Stimulated activated CD4-positive, alpha-beta T cell treated with anti-CD3 and anti-CD28 coated beads, Interleukin-15, amount 100 ng/mL, for 1 hour (primary cell): ENCODE results near the gene TADA2B.

Source experiments
- DNase-seq, 2 donors: peaks; one replicate each; pipeline ENCODE4 v3.0.0-alpha.2; 2020; ENCODE audit warnings: low read depth in 1 of 2, low spot score in 1 of 2

Gene TADA2B

DNA sequence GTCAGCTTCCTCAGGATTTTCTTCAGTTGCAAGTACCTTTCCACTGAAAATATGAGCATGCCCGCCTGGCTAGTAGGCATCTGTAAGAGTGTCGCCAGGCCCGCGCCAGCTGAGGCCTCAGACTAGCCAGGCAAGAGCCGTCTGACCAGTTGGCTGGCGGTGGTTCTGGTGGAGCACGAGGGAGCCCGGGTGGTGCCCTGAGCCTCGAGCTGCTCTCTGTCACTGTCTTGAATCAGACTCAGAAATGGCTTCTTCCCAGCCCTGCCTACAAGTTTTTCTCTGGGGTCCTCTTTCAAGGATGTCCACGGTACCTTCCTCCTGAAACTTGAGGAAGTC, 12.8 kb downstream of the TADA2B start:
- DNase-seq = no peak

DNA sequence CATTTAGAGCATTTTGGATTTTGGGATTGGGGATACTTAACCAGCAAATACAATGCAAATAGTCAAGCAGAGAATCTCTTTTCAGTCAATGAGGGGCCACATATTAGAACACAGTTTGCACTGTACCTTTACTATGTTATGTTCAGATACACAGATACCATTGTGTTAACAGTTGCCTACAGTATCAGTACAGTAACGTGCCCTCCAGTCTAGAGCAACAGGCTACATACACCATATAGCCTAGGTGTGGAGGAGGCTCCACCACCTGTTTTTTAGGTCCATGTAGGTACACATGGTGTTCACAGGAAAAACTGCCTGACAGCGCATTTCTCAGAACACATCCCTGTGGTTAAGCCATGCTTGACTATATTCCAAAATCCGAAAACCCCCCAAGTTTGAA, 15.6 kb downstream of the TADA2B start:
- DNase-seq = no peak

DNA sequence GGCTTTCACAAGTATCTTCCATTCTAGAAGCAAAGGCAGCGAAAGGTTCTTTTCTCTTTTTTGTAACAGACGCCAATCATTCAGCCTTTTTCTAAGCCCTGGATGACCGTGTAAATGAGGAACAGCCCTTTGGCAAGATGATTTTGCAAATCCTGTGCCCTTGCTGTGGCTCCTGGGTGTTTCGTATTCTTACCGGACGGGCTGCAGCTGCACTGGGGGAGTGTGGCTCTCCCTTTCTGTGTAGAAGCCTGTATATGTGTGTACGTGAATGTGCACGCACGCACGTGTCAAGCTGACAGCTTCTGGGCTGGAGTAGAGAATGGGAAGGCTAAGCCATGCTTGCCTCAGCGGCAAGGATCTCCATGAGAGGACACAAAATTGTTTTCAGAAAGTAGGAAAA, 16.5 kb downstream of the TADA2B start:
- no peak for DNase-seq

DNA sequence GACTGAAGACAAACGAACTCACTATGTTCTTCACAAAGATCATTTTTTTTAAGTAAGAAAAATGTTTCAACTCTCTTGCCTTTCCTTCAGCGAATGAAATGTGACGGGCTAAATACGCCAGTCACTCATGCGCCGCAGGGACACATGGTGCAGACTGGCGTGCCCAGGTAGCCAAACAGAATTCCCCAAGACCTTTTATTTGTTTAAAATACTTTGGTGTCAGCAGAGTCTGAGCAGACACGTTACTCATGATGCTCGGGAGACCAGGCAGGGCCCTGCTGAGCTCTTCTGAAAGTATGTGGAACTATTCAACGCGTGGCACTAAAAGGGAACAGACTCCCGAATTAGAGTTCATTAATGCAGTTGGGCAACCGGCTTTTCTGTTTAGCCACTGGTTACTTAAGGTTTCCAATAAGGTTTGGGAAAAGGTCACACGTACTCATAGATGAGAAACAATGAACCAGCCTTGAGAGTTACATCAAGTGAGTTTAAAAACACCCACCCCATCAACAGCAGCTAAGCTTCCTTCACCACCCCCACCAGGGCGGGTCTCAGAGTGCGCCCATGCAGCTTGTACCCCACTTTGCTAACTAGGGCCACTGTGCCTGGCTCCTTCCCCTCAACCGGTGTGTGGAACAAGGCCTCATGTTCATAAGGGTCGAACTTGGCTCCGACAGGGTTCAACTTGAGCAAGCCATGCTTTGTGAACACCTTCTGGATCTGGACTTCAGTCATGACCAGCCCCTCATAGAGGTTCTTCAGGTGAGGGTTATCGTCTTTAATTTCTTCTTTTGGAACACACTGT, 17.4 kb downstream of the TADA2B start:
- no peak for DNase-seq

DNA sequence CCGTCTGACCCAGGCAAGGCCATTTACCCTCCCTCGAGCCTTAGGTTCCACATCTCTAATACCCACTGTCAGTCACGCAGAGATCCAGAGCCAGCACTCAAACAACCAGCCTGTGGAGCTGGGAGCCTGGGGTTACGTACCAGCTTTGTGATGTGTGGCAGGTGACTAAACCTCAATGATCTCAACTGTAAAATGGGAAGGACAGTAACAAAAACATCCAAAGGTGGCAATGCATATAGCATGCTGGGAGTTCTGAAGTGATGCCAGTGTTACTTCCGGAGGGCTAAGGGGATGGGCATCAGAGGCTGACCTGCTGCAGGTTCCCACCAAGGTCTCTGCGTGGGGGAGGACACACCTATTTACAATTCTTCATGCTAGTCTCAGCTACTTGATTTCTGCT, 18.6 kb downstream of the TADA2B start:
- DNase-seq = no peak

DNA sequence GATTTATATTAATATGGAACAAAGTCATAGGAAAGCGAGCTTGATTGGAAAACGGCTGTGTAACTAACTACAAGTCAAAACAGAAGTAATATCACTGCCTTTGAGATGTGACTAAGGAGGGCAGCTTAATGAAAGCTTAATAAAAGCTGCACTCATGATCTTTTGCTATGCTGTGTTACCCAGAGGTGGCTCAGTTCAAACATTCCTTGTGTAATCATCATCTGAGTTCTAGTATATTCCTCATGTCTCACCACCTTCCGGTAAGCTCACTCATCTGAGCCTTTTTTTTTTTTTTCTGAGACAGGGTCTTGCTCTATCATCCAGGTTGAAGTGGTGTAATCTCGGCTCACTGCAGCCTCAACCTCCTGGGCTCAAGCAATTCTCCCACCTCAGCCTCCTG, 19.6 kb downstream of the TADA2B start:
- no peak for DNase-seq

DNA sequence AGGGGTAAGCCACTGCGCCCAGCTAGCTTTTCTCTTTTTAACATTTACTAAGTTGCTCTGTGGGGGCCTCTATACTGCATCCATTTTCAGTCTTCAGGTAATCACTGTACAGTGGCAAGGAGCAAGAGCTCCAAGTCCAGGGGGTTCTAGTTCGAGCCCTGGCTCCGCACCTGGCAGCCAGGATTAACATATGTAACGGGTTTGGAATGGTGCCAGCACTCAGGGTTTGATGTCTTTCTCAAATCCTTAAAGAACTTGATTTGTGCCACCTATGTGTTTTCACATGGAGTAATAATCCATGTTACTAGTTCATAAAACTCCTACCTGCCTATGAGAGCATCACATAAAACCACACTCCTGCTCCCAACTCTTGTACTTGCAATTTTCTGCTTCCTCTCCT, 20.2 kb downstream of the TADA2B start:
- no peak for DNase-seq

DNA sequence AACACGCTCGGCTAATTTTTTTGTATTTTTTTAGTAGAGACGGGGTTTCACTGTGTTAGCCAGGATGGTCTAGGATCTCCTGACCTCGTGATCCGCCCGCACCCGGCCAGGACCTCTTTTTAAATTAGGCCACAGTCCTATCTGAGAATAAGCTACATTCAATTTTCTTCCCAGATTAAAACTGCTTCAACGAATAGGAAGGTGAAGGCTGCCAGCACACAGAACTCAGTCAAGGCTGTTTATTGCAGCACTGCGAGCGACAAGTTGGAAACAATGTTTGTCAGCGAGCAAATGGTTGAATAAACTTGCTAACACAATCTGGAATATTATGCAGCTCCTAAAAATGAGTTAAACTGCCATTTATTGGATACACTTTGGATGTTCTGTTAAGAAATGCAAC, 22.8 kb downstream of the TADA2B start:
- DNase-seq = no peak

DNA sequence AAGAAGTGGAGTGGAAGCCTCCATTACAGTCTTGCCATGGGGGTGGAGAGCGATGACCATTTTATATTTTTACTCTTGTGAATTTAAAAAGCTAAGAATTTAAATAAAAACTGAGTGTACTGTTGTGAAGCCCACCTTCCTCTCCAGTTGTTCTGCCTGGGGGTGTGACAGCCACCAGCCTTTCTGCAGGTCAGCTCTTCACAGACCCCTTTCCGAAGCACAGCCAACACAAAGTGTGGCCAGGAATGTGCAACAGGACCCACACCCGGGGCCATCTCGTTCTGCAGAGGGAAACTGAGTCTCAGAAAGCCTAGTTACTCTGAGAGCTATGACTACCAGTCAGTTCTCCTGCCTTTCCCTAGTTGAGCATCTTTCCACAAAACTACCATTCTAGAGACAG, 23.3 kb downstream of the TADA2B start:
- DNase-seq = no peak

DNA sequence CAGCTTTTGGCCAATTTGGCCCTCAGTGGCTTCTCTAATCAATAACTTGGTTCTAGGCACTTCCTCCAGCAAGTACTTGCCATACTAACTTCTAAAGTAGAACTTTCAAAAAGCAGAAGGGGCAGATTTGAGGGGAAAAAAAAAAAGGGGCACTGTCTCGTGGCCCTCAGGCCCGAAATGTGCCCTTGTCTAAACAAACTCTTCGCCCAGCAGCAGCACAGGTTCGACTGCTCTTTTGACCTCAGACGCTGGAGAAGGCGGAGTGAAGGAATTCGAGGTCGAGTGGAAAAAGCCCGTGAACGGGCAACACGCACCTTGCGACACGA, 23.9 kb downstream of the TADA2B start:
- DNase-seq = no peak

DNA sequence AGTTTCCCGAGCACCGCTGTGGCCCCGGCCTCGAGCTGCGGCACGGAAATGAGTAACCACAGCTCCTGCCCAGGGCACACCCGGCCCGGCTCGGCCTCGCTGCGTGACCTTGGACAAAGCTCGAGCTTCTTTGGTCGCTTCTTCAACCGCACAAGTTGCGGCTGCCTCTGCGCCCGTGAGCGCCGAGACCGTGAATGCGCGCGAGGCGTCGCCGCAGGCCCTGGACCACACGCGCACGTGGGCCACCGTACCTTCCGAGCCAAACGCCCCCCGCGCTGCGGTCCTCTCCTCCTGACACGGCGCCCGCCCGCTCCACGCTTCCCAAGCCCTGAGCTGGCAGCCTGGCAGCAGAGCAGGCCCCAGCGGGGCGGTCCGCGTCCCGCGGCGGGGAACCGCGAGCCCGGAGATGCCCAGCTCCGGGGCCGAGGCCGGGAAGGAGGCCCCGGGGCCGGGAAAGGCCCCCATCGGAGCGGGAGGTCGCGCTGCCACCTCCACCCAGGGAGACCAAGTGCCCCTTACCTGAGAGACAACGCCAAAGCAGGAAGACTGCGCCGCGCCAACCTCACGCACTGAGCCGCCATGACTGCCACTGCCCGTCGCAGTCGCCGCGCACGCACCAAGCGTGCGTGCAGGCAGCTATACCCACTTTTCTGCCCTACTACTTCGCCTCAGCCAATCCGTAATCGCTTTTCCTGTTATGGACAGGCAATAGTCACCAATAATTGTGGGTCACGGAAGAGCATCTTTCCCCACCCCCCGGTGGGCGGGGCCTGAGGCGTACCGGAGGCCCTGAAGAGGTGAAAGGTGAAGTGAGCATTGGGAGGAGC, 24.5 kb downstream of the TADA2B start, which contains the start of gene GRPEL1:
GRPEL1 (minus strand) TSS at position 613 of the 827 bp plus-strand sequence; CDS start at position 581, 32 bp downstream.
- DNase-seq = peak; percentile 100

DNA sequence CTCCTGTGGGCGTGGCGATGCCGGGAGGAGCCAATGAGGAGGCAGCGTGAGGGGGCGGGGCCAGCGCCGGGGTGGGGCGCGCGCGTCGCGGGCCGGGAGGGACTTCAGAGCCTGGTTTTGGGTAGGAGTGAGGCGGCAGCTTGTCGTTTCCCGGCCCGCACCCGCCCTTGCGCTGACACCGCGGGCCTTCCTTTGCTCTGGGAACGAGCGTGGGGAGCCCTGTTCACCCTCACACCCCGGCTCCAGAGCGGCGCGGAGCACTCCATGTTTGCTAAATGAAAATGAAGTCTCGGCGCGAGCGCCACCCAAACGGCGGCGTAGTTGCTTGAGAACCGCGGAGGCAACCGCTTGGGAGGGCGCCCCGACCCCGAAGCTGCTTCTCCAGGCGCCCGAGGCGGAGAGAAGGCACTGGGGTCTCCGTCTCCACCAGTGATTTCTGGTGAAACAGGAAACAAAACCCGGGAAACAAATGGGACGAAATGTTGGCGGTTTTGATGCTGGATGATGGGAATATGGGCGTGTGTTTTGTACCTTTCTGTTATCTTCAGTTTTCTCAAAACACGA, 25.2 kb downstream of the TADA2B start:
- no peak for DNase-seq

DNA sequence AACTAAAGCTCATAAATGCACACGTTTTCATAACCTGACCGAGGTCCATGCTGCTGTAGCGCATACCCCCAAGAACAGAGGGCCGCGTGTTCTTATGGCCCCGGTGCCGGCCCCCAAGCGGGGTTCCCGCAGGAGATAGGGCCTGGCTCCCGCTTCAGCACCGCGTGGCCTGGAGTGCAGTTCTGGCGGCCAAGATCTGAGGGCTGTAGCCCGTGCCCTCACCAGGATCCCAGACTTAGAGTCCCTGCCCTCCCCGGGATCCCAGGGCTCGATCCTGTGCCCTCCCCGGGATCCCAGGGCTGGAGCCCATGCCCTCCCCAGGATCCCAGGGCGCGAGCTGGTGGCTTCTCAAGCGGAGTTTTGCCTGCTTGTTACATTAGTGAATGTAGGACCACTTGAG, 25.7 kb downstream of the TADA2B start:
- no peak for DNase-seq

DNA sequence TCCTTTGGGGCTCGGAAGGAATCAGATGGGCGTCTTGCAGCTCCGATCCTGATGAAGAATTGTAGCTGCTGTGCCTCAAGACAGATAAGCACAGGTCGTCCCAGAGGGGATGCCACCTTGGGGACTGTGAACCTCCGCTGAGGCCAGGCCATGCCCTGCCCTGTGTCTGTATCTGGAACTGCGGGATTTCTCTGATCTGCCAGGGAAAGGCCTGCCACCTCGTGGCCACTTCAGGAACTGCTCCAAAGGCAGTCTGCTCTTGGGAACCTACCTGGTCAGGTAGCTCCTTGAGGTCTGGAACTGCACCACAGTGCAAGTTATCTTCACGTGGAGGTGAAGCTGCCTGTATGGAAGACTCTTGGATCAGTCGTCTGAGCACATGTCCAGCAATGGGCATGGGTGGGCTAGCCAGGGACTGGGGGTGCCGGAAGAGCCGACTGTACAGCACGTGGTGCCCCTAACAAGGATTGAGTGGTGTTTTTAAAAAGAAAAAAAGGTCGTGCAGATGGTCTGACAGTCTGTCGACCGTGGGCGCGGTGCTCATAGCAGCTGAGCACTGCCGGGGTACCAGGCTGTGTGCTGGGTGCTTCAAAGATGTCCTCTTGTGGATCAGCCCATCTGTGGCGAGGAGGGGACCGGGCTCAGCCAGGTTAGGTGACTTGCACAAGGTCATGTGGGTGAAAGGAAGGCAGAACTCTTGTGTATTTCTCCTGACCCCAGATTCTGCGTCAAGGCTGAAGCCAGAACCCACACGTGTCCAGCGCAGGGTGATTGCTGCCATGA, 27.7 kb downstream of the TADA2B start:
- peak; percentile 70 to 80 for DNase-seq

DNA sequence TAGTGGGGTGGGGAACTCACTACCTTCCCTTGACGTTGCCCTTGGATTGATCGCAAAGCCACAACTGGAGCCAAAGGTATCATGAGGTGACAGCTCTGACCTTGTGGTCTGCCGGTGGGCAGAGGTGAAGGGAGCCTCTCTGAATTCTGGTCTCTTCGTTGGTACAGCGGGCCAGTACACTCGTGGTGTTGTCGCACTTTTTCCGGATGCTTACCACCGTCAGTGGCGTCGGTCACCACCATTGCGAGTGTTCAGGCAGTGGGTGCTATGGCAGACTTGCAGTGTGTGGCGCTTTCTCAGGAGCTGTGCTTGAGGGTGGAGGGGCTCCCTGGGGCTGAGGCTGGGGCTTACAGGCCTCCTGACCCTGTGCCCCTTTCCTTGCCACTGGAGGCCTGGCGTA, 29.9 kb downstream of the TADA2B start:
- no peak for DNase-seq

DNA sequence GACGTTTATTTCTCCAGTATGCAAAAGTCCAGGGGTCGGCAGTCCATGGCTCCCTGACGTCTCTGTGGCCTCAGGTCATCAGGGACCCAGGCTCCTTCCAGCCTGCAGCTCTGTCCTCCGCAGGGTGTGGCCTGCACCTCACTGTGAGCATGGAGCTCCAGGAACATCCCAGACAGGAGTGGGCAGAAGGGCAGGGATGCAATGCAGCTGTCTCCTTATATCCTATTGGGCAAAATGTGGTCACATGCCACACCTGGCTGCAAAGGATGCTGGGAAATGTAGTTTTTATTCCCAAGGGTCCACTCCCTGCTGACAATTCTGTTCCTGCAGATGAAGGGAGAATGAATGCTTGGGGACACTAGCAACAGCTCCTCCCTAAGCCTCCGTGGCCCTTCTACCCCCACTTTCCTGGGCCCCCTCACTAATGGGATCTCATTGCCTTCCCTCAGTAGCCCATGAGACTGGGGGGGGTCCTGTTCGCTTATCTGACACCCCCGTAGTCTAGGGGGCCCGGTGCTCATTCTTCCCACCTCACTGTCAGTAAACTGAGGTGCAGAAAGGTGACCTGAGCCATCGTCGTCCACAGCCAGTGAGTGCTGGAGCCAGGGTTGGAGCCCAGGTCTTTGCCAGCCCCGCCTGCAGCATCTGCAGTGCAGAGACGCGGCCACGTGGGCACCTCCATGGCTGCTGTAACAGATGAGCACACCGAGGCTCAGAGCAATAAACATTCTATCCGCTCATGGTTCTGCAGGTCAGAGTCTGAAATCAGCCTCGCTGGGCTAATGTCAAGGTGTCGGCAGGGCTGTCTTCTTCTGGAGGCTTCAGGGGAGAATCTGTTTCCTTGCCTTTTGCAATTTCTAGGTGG, 30.6 kb downstream of the TADA2B start:
- no peak for DNase-seq

DNA sequence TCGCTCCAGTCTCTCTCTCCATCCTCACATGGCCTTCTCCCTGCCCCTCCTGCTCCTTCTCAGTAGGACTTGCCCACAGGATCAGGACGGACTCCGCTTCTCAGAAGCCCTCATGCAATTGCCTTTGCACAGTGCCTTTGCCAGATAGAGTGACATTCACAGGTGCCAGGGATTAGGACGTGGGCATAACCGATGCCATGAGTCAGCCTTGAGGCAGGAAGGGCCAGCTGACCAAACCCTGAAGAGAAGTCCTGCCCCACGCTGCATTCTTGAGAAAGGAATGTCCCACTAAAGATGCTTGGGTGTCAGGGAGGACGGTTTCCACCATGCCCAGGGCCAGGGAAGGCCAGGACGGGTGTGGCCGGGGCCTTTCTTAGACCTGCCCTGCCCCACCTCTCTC, 31.3 kb downstream of the TADA2B start:
- DNase-seq = no peak

DNA sequence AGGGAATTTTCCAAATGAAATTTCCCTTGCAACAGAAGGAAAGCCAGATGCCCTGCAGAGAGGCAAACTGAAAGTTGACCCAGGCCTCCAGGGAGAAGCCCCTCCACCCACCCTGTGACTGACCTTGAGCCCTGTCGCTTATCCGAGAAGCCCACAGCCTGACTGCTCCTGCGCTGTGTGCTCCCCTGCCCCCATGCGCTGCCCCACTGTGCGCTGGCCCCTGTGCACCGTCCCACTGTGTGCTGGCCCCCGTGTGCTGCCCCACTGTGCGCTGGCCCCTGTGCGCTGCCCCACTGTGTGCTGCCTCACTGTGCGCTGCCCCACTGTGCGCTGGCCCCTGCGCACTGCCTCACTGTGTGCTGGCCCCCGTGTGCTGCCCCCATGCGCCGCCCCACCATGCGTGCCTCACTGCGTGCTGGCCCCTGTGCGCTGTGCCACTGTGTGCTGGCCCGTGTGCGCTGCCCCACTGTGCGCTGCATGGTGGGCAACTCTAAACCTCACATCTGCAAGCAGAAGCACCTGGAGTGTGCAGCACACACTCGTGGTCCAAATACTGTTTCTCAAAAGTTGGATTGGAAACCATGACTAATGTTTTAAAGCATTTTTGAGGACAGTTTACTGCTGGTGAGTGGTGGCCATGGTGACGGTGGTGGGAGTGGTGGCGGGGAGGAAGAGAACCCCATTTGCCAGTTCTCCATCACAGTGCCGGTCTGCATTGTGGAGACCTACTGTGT, 33.0 kb downstream of the TADA2B start:
- no peak for DNase-seq

DNA sequence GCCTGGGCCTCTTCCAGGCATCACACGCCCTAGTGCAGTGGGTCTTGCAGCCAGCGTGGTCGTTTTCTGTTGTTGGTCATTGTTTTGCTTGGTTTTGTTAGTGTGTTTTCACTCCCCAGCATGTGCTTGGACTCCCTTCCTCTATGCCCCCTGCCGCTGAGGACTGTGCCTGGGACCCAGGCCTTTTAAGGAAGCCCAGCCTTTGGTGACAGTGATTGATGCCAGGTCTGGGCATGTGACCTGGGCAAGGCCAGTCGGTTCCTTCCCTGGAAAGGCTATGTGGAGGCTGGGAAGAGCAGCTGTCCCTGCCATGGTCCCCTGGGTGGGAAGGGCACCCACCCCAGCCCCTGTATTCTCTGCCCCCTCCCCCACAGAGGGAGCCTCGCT, 33.5 kb downstream of the TADA2B start:
- DNase-seq = no peak

DNA sequence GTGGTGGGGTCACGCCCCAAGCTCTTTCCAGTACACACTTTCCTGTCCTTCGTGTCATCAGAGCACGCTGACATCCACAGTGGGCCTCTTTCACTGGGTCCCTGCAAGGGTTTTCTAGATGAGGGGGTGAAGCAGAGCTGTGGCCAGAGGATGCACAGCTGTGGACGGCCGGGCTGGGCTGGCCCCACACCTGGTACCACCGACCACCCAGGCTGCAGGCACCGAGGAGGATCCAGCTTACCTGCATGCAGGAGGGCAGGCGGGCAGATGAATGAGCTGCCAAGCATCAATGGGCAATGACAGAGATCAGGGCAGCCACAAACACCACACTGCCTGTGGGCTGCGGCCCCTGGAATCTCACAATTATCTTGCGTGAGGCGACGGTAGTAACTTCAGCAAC, 34.2 kb downstream of the TADA2B start:
- DNase-seq = no peak
